T-helper 17 cell (primary cell): ENCODE measurements around the gene ICAM4. TPM values are rescaled to one million over a fixed set of nuclear protein-coding genes. Genes with fewer than 3 reads are reported as not detected.
A peak's percentile ranks its signal among the peaks of the same experiment; 100 is the strongest.

Experiments used
- ATAC-seq: fragments of 150-1000 bp; cut with Tn5 transposase; 2 replicates; pipeline ENCODE4 v1.10.0; 2021; ENCODE audit warnings: mild to moderate bottlenecking, moderate library complexity
- DNase-seq, 3 donors: peaks; one replicate each; pipeline versions ENCODE4 v3.0.0 to v3.0.0-alpha.2; 2020 to 2021
- H3K9me3 ChIP-seq: one replicate; pipeline ENCODE4 v1.7.0; 2013; ENCODE audit warnings: low read length, mild to moderate bottlenecking; ENCODE audit not compliant: control insufficient read depth, poor library complexity, severe bottlenecking
- H3K27ac Mint-ChIP-seq: one replicate; pipeline ENCODE4 v1.8.0; 2022; ENCODE audit warnings: mild to moderate bottlenecking, moderate library complexity, mixed read lengths
- H3K27me3 Mint-ChIP-seq: one replicate; pipeline ENCODE4 v1.8.0; 2022; ENCODE audit warnings: mixed read lengths
- H3K36me3 Mint-ChIP-seq: one replicate; pipeline ENCODE4 v1.8.0; 2022; ENCODE audit warnings: low read depth, mixed read lengths
- H3K4me1 Mint-ChIP-seq: one replicate; pipeline ENCODE4 v1.8.0; 2022; ENCODE audit warnings: mild to moderate bottlenecking, mixed read lengths
- H3K4me3 Mint-ChIP-seq: one replicate; pipeline ENCODE4 v1.8.0; 2022; ENCODE audit warnings: mild to moderate bottlenecking, moderate library complexity, mixed read lengths
- total RNA-seq, 4 donors: library from RNA in 2 of 4; stranded (reverse) in 2 of 4; gene quantifications; one replicate each; pipeline ENCODE4 v1.2.3 and lab custom pipeline; 2022 to 2026

The ICAM4 gene
- total RNA-seq, 2 donors from 2014 or later: 0.94 to 1.6 TPM

DNA sequence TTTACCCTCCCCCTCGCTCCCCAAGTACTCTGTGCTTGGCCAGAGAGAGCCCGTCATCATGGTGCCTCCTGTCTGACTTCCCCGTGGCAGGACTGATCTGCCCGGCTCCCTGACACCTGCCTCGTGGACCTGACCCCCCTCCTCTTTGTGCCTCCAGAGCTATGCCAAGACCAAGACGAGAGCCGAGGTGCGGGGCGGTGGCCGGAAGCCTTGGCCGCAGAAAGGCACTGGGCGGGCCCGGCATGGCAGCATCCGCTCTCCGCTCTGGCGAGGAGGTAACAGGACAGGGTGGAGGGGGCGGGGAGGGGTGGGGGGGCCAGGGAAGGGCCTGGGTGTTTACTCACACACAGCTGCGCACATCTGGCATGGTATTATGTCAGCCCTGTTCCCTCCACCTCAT is 30.2 kb upstream of the ICAM4 start:
- Mint-ChIP-seq H3K4me3 (no peak overlapping the region), H3K4me1 (peaks cover 16% of the 10 kb centered on the region), H3K36me3 (peaks cover 16% of the 10 kb centered on the region)

DNA sequence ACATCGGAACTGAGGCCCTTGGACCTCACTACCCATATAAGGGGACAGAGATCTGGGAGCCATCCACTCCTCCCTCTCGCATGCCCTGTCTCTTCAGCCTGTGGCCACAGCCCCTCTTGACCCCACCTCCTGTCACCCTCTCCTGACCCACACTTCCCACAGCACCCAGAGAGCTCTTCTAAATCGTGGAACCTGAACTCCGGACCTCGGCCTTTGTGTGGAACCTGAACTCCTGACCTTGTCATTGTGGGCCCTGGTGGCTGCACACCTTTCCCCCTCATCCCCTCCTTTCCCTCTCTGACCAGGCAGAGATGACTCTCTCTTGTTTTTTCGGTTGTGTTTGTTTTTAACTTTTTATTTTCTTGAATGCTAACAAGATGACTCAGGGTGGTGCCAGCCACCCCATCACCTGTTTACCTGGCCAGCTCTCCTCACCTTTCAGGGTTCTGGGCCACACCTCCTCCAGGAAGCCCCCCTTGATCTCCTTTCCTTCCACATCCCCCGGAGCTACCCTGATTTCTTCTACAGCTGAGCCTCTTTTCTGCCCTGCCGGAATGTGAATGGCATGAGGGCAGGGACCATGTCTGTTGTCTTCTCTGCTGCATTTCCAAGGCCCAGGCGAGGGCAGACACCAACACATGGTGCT is 29.7 kb upstream of the ICAM4 start:
- Mint-ChIP-seq H3K4me3 (no peak overlapping the region), H3K27me3 (no peaks in the 10 kb centered on the region), H3K27ac (no peak overlapping the region), H3K36me3 (peaks cover 14% of the 10 kb centered on the region), H3K4me1 (peaks cover 13% of the 10 kb centered on the region)
- DNase-seq (no peak), ATAC-seq (no peak)
- H3K9me3 ChIP-seq: no peaks in the 10 kb centered on the region

More for the DNA sequence above, 30.2 kb upstream of the ICAM4 start:
- no peak for DNase-seq
- H3K27me3 Mint-ChIP-seq: no peaks in the 10 kb centered on the region
- no peak overlapping the region for H3K27ac Mint-ChIP-seq
- no peaks in the 10 kb centered on the region for H3K9me3 ChIP-seq
- no peak for ATAC-seq

DNA sequence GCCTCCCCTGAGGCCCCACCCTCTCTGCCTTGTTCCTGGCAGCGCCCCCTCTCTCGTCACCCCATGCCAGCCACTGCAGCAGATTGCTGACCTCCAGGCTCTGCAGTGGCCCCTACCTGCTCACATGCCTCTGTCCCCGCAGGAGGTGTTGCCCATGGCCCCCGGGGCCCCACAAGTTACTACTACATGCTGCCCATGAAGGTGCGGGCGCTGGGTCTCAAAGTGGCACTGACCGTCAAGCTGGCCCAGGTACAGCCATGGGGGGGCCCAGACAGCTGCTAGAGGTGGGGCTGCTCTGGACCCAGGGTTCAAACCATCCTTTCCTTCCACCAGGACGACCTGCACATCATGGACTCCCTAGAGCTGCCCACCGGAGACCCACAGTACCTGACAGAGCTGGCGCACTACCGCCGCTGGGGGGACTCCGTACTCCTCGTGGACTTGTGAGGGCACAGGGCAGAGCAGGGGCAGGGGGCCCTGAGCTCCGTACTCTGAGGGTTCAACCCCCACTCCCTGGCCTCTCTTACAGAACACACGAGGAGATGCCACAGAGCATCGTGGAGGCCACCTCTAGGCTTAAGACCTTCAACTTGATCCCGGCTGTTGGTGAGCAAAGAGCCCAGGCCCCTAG is 28.6 kb upstream of the ICAM4 start:
- Mint-ChIP-seq H3K4me1 (peaks cover 13% of the 10 kb centered on the region), H3K36me3 (peaks cover 14% of the 10 kb centered on the region), H3K27me3 (no peaks in the 10 kb centered on the region), H3K27ac (peak overlapping the region; percentile 27), H3K4me3 (no peak overlapping the region)
- DNase-seq (no peak), ATAC-seq (no peak)
- no peaks in the 10 kb centered on the region for H3K9me3 ChIP-seq

DNA sequence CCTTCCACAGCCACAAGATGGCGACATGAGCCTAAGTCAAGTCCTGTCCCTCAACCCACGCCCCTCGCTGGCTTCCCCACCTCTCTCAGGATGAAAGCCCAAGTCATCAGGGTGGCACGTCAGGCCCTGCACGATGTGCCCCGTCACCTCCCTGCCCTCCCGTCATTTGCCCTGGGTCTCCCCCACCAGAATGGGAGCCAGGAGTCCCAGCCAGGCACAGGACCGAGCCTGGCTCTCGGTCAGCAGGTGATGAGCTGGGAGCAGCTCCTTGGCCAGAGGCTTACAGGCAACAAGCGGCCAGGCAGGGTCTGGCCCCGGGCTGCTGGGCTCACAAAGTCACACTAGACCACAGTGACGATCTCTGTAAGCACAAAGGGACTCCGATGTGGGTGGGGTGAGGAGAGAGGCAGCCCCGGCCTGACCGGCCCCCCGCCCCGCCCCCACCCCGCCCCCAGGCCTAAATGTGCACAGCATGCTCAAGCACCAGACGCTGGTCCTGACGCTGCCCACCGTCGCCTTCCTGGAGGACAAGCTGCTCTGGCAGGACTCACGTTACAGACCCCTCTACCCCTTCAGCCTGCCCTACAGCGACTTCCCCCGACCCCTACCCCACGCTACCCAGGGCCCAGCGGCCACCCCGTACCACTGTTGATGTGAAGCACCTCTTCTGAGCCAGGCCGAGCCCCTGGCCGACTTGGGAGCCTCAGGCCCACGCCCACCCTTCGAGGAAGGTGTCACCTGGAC is 27.4 kb upstream of the ICAM4 start:
- Mint-ChIP-seq H3K27me3 (no peaks in the 10 kb centered on the region), H3K27ac (peak overlapping the region; percentile 57), H3K4me3 (no peak overlapping the region), H3K4me1 (peaks cover 8% of the 10 kb centered on the region), H3K36me3 (peaks cover 10% of the 10 kb centered on the region)
- no peaks in the 10 kb centered on the region for H3K9me3 ChIP-seq
- DNase-seq (peak; percentile 66 to 83 (median 75)), ATAC-seq (peak; percentile 91)

DNA sequence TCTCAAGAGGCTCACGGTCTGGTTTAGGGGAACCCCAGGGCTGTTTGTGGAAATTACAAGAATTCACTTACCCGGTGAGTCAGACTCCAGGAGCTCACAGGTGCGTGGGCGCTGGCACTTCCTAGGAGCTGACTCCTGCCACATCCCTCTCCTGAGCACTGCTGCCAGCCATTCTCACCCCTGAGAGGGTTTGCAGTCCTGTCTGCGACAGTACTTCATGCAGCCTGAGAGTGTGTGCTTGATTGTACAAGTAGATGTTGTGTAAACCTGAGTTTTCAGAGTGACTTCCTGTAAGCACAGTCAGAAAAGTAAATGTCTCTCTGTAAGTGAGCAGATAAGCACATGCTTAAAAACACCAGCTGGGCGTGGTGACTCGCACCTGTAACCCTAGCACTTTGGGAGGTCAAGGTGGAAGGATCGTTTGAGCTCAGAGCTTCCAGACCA is 26.6 kb upstream of the ICAM4 start:
- peaks cover 8% of the 10 kb centered on the region for H3K4me1 Mint-ChIP-seq
- no peak overlapping the region for H3K4me3 Mint-ChIP-seq
- DNase-seq (peak in 1 of 3 donors; percentile 19), ATAC-seq (peak; percentile 43)
- H3K36me3 Mint-ChIP-seq: peaks cover 10% of the 10 kb centered on the region
- no peaks in the 10 kb centered on the region for H3K27me3 Mint-ChIP-seq
- H3K27ac Mint-ChIP-seq: peak overlapping the region; percentile 57
- no peaks in the 10 kb centered on the region for H3K9me3 ChIP-seq

DNA sequence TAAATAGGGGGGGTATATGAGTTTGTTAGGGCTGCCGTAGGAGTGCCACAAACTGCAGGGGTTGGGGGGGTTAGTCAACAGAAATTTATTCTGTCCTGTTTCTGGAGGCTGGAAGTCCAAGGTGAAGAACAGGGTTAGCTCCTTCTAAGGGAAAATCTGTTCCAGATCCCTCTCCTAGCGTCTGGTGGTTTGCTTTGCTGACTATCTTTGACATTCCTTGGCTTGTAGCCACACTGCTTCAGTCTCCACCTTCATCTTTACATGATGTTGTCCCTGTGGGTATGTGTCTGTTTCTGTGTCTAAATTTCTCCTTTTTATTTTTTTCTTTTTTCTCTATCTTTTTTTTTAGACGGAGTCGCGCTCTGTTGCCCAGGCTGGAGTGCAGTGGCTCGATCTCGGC is 24.0 kb upstream of the ICAM4 start:
- Mint-ChIP-seq H3K27ac (no peak overlapping the region), H3K4me1 (no peaks in the 10 kb centered on the region), H3K36me3 (no peaks in the 10 kb centered on the region), H3K4me3 (no peak overlapping the region), H3K27me3 (no peaks in the 10 kb centered on the region)
- DNase-seq: no peak
- H3K9me3 ChIP-seq: no peaks in the 10 kb centered on the region
- ATAC-seq: no peak

DNA sequence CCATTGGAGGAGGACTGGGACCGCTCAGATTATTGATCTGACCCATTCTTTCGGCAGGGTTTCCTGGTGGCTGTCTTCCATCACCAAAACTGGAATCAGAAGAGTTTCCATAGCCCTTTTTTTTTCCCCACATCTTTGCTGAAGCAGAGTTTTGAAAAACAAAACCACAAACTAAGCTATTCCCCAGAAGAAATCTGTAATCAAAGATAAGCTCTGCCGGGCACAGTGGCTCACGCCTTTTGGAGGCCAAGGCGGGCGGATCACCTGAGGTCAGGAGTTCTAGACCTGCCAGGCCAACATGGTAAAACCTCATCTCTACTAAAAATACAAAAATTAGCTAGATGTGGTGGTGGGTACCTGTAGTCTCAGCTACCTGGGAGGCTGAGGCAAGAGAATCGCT is 20.0 kb upstream of the ICAM4 start:
- Mint-ChIP-seq H3K4me3 (no peak overlapping the region), H3K27ac (no peak overlapping the region), H3K27me3 (no peaks in the 10 kb centered on the region), H3K36me3 (no peaks in the 10 kb centered on the region), H3K4me1 (peaks cover 19% of the 10 kb centered on the region)
- no peaks in the 10 kb centered on the region for H3K9me3 ChIP-seq
- no peak for ATAC-seq
- DNase-seq: no peak

DNA sequence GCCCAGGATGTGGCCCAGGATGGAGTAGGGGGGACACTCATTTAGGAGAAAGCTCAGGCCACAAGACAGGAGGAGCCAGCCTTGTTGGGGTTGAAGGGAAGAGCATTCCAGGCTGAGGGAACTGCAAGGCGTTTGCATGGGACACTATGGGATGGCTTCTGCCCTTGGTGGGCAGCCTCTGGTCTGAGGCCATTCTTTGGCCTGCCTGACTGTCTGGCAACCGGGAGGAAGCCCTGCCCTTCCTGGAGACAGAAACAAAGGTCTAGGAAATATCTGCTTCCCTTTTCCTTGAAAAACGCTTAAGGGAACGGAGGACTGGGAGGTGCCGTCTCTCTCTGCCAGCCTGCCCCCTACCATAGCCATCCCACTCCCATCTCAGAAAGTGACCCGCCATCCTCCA is 18.7 kb upstream of the ICAM4 start:
- H3K36me3 Mint-ChIP-seq: no peaks in the 10 kb centered on the region
- no peak for DNase-seq
- H3K27ac Mint-ChIP-seq: no peak overlapping the region
- no peaks in the 10 kb centered on the region for H3K27me3 Mint-ChIP-seq
- peaks cover 20% of the 10 kb centered on the region for H3K4me1 Mint-ChIP-seq
- H3K9me3 ChIP-seq: no peaks in the 10 kb centered on the region
- no peak for ATAC-seq
- no peak overlapping the region for H3K4me3 Mint-ChIP-seq

DNA sequence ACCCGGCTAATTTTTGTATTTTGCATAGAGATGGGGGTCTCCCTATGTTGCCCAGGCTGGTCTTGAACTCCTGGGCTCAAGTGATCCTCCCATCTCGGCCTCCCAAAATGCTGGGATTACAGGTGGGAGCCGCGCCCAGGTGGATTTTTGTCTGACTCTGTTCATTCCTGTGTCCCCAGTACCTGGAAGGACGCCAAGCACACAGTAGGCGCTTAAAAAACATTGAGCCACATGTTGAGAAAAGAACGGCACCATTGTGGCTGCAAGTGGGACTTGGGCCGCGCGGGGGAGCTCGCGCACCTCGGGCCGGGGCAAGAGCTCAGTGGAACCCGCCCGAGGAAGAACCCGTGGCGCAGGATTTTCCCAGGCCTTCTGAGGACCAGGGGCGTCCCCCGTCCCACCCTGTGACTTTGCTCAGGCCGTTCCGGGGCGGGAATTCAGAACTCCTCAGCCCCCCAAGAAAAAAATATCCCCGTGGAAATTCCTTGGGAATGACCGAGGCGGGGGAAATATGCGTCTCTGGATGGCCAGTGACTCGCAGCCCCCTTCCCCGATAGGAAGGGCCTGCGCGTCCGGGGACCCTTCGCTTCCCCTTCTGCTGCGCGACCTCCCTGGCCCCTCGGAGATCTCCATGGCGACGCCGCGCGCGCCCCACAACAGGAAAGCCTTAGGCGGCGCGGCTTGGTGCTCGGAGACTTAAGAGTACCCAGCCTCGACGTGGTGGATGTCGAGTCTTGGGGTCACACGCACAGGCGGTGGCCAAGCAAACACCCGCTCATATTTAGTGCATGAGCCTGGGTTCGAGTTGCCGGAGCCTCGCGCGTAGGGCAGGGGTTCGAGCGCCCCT is 17.2 kb upstream of the ICAM4 start:
- H3K27me3 Mint-ChIP-seq: no peaks in the 10 kb centered on the region
- H3K4me3 Mint-ChIP-seq: peak overlapping the region; percentile 89

DNA sequence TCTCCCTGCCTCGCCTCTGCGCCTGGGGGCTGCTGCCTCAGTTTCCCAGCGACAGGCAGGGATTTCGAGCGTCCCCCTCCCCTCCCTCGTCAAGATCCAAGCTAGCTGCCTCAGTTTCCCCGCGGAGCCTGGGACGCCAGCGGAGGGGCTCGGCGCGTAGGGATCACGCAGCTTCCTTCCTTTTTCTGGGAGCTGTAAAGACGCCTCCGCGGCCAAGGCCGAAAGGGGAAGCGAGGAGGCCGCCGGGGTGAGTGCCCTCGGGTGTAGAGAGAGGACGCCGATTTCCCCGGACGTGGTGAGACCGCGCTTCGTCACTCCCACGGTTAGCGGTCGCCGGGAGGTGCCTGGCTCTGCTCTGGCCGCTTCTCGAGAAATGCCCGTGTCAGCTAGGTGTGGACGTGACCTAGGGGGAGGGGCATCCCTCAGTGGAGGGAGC is 16.6 kb upstream of the ICAM4 start:
- ATAC-seq (peak; percentile 62), DNase-seq (peak; percentile 47 to 55 (median 53))
- peak overlapping the region; percentile 89 for H3K4me3 Mint-ChIP-seq
- H3K9me3 ChIP-seq: no peaks in the 10 kb centered on the region
- H3K27ac Mint-ChIP-seq: peak overlapping the region; percentile 93
- H3K4me1 Mint-ChIP-seq: peaks cover 25% of the 10 kb centered on the region
- peaks cover 2% of the 10 kb centered on the region for H3K36me3 Mint-ChIP-seq
- H3K27me3 Mint-ChIP-seq: no peaks in the 10 kb centered on the region

More for the DNA sequence above, 17.2 kb upstream of the ICAM4 start:
- DNase-seq (peak; percentile 77 to 90 (median 78)), ATAC-seq (peak; percentile 62)
- peaks cover 24% of the 10 kb centered on the region for H3K4me1 Mint-ChIP-seq
- H3K27ac Mint-ChIP-seq: peak overlapping the region; percentile 93
- peaks cover 2% of the 10 kb centered on the region for H3K36me3 Mint-ChIP-seq
- no peaks in the 10 kb centered on the region for H3K9me3 ChIP-seq

DNA sequence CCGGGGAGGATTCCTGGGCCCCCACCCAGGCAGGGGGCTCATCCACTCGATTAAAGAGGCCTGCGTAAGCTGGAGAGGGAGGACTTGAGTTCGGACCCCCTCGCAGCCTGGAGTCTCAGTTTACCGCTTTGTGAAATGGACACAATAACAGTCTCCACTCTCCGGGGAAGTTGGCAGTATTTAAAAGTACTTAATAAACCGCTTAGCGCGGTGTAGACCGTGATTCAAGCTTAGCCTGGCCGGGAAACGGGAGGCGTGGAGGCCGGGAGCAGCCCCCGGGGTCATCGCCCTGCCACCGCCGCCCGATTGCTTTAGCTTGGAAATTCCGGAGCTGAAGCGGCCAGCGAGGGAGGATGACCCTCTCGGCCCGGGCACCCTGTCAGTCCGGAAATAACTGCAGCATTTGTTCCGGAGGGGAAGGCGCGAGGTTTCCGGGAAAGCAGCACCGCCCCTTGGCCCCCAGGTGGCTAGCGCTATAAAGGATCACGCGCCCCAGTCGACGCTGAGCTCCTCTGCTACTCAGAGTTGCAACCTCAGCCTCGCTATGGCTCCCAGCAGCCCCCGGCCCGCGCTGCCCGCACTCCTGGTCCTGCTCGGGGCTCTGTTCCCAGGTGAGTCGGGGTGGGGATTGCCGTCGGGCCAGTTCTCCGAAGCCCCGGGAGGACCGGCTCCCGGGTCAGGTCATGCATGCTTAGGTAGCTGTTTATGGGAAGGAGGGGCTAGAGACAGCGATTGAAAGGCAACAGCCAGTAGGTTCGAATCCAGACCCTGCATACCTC is 15.9 kb upstream of the ICAM4 start, which contains the start of gene ICAM1:
ICAM1 (plus strand) TSS at position 505 of the 779 bp plus-strand sequence; CDS start at position 545, 40 bp downstream.
- Mint-ChIP-seq H3K4me1 (peaks cover 25% of the 10 kb centered on the region), H3K36me3 (peaks cover 2% of the 10 kb centered on the region), H3K27me3 (no peaks in the 10 kb centered on the region), H3K27ac (peak within 1 kb of the TSS; percentile 93), H3K4me3 (peak within 1 kb of the TSS; percentile 89)
- no peaks in the 10 kb centered on the region for H3K9me3 ChIP-seq
- DNase-seq (peak; percentile 53 to 63 (median 62)), ATAC-seq (peak; percentile 68)

DNA sequence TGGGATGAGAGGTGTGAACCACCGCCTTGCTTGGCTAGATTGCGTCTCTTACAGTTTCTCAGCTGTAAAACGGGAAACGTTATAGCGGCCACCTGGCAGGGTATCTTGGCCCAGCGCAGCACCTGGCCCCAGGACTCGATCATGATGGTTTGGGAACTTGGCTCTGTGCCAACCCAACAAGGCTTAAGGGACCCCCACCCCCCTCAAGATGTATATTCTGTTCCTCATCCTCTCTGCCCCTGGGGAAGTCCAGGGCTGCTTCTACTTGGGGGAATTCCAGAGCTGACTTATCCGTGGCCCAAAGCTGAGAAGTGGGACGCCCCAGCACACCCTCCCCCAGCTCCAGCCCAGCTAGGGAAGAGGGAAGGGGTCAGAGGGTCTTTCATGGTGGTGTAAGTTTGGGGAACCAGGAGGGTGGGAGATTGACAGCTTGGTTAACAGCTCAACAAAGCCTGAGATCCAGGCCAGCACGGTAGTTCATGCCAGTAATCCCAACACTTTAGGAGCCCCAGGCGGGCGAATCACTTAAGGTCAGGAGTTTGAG is 15.1 kb upstream of the ICAM4 start:
- peaks cover 25% of the 10 kb centered on the region for H3K4me1 Mint-ChIP-seq
- ATAC-seq (peak; percentile 56), DNase-seq (peak in 1 of 3 donors; percentile 47)

More for the DNA sequence above, 15.1 kb upstream of the ICAM4 start:
- Mint-ChIP-seq H3K36me3 (peaks cover 2% of the 10 kb centered on the region), H3K27ac (peak overlapping the region; percentile 93), H3K4me3 (peak overlapping the region; percentile 89), H3K27me3 (no peaks in the 10 kb centered on the region)
- no peaks in the 10 kb centered on the region for H3K9me3 ChIP-seq
